Mesodermal cell (in vitro differentiated cells): ENCODE measurements around the gene GAB2.
"Not testable (repeated sequence)": the region's sequence is repeated elsewhere in the genome, so short reads cannot be mapped to it uniquely, and the experiment has no call there.

Experiments used
- H3K27ac ChIP-seq: 2 replicates; pipeline ENCODE4 v1.7.0; 2013; ENCODE audit warnings: mild to moderate bottlenecking, low read depth, low read length, moderate library complexity; ENCODE audit not compliant: severe bottlenecking
- H3K36me3 ChIP-seq: 2 replicates; pipeline ENCODE4 v1.7.1; 2013; ENCODE audit warnings: mild to moderate bottlenecking, low read length, moderate library complexity; ENCODE audit not compliant: control insufficient read depth, insufficient read depth
- H3K4me1 ChIP-seq: one replicate; pipeline ENCODE4 v1.7.1; 2013; ENCODE audit warnings: mild to moderate bottlenecking, low read length; ENCODE audit not compliant: insufficient read depth, control insufficient read depth, poor library complexity, severe bottlenecking
- H3K4me3 ChIP-seq: 2 replicates; pipeline ENCODE4 v1.7.0; 2013; ENCODE audit warnings: low read length, control low read depth, mild to moderate bottlenecking; ENCODE audit not compliant: insufficient read depth, poor library complexity, severe bottlenecking; ENCODE audit errors: extremely low read depth
- H3K9me3 ChIP-seq: 2 replicates; pipeline ENCODE4 v1.7.1; 2013; ENCODE audit warnings: mild to moderate bottlenecking, low read length, moderate library complexity; ENCODE audit not compliant: control insufficient read depth
- WGBS, 2 experiments: methylation state at CpG; one replicate each; pipeline ENCODE4 v1.1.5; 2013; ENCODE audit warnings: missing lambda C conversion rate in 2 of 2; ENCODE audit not compliant: insufficient coverage in 2 of 2; 5-methylcytosine and 5-hydroxymethylcytosine counted together

GAB2 gene

GRCh38 chr11:78282821-78283220 is 134.8 kb downstream of the GAB2 start:
- Histone ChIP-seq H3K9me3 (no peaks in the 10 kb centered on the region), H3K4me3 (no peak overlapping the region), H3K36me3 (peaks cover 16% of the 10 kb centered on the region), H3K4me1 (peaks cover 5% of the 10 kb centered on the region), H3K27ac (no peak overlapping the region)
- WGBS, 2 experiments, result 100% methylated on average over 1 of the region's 1 CpG

GRCh38 chr11:78281511-78281910 is 136.1 kb downstream of the GAB2 start:
- H3K9me3 ChIP-seq, result no peaks in the 10 kb centered on the region
- peaks cover 5% of the 10 kb centered on the region for H3K4me1 ChIP-seq
- H3K4me3 ChIP-seq, result no peak overlapping the region
- no peak overlapping the region for H3K27ac ChIP-seq
- WGBS, 2 experiments, result 90 to 100% methylated on average over 2 of the region's 2 CpGs
- H3K36me3 ChIP-seq, result peaks cover 16% of the 10 kb centered on the region

- peaks cover 43% of the 10 kb centered on the region for H3K36me3 ChIP-seq
- H3K4me3 ChIP-seq, result no peak overlapping the region
- H3K27ac ChIP-seq, result no peak overlapping the region
- H3K9me3 ChIP-seq, result peaks cover 21% of the 10 kb centered on the region
- WGBS, 2 experiments, result 96 to 100% methylated on average over 5 of the region's 7 CpGs
- peaks cover 5% of the 10 kb centered on the region for H3K4me1 ChIP-seq
Measured at GRCh38 chr11:78277314-78277994, 140.2 kb downstream of the GAB2 start.

DNA sequence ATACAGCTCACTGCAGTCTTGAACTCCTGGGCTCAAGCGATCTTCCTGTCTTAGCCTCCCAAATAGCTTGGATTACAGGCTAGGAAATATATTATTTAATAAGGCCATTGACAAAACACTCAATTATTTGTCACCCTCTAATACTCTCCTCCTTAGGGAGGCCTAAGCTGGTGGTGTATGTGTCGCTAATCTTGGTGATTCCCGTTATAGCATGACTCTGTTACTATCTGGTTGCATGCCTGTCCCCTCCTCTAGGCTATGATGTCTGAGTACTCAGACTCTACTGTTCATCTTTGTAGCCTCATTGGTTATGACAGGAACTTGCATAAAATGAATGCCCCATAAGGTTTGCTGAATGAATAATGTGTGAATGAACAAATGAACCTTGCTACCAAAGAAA is 141.3 kb downstream of the GAB2 start:
- peaks cover 54% of the 10 kb centered on the region for H3K36me3 ChIP-seq
- H3K4me1 ChIP-seq, result no peaks in the 10 kb centered on the region
- H3K4me3 ChIP-seq, result no peak overlapping the region
- WGBS, 2 experiments, result 80% methylated on average over 1 of the region's 3 CpGs; no CpG with 5 or more reads in 1 of the 2 experiments
- H3K27ac ChIP-seq, result no peak overlapping the region
- peaks cover 26% of the 10 kb centered on the region for H3K9me3 ChIP-seq

- peaks cover 29% of the 10 kb centered on the region for H3K9me3 ChIP-seq
- H3K36me3 ChIP-seq, result peaks cover 55% of the 10 kb centered on the region
- H3K4me3 ChIP-seq, result no peak overlapping the region
- no peaks in the 10 kb centered on the region for H3K4me1 ChIP-seq
- H3K27ac ChIP-seq, result no peak overlapping the region
- 100% methylated on average over 3 of the region's 3 CpGs for WGBS, 2 experiments
Measured at GRCh38 chr11:78274739-78275138, 142.9 kb downstream of the GAB2 start.

- WGBS, 2 experiments, result 95 to 98% methylated on average over 5 to 6 of the region's 6 CpGs
- H3K4me1 ChIP-seq, H3K27ac ChIP-seq, H3K4me3 ChIP-seq: not testable (repeated sequence)
- peaks cover 48% of the 10 kb centered on the region for H3K36me3 ChIP-seq
- H3K9me3 ChIP-seq, result peaks cover 29% of the 10 kb centered on the region
Measured at GRCh38 chr11:78272625-78273269, 144.9 kb downstream of the GAB2 start.

DNA sequence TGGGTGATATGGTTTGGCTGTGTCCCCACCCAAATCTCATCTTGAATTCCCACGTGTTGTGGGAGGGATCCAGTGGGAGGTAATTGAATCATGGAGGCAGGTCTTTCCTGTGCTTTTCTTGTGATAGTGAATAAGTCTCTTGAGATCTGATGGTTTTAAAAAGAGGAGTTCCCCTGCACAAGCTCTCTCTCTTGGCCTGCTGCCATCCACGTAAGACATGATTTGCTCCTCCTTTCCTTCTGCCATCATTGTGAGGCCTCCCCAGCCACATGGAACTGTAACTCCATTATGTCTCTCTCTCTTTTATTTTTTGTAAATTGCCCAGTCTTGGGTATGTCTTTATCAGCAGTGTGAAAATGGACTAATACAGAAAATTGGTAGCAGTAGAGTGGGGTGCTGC is 145.8 kb downstream of the GAB2 start:
- H3K27ac ChIP-seq, H3K4me1 ChIP-seq, H3K4me3 ChIP-seq: not testable (repeated sequence)
- WGBS, 2 experiments, result 93 to 100% methylated on average over 1 to 2 of the region's 2 CpGs
- Histone ChIP-seq H3K36me3 (peaks cover 48% of the 10 kb centered on the region), H3K9me3 (peaks cover 29% of the 10 kb centered on the region)

DNA sequence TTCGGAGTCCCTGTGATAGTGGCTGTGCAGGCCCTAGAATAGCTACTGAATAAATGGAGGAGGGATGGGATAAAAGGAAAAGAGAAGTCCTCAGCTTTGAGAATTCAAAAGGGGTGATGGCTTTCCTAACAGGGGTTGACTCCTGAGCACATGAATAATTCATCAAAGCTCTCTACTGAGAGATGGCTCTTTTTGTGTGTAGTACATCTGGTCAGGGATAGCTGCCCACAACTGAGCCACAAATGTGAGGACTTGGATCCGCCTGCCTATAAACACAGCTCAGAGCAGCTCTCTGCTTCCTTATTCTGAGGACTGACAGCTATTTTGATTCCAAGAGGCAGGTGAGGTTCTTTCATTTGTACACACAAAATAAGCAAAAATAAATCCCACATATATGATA is 146.6 kb downstream of the GAB2 start:
- no peak overlapping the region for H3K27ac ChIP-seq
- no peak overlapping the region for H3K4me3 ChIP-seq
- H3K4me1 ChIP-seq, result peaks cover 3% of the 10 kb centered on the region
- peaks cover 29% of the 10 kb centered on the region for H3K9me3 ChIP-seq
- H3K36me3 ChIP-seq, result peaks cover 48% of the 10 kb centered on the region
- WGBS, 2 experiments, result 92 to 100% methylated on average over 1 to 2 of the region's 2 CpGs

- WGBS, 2 experiments, result 86 to 97% methylated on average over 3 to 4 of the region's 7 CpGs
Measured at GRCh38 chr11:78269806-78270205, 147.8 kb downstream of the GAB2 start.

GRCh38 chr11:78268591-78269410 is 148.8 kb downstream of the GAB2 start:
- H3K27ac ChIP-seq, result no peak overlapping the region
- WGBS, 2 experiments, result 97 to 100% methylated on average over 3 to 5 of the region's 7 CpGs
- peaks cover 17% of the 10 kb centered on the region for H3K9me3 ChIP-seq
- H3K4me3 ChIP-seq, result no peak overlapping the region
- H3K36me3 ChIP-seq, result peaks cover 34% of the 10 kb centered on the region
- peaks cover 3% of the 10 kb centered on the region for H3K4me1 ChIP-seq

More at GRCh38 chr11:78269806-78270205, 147.8 kb downstream of the GAB2 start:
- peaks cover 44% of the 10 kb centered on the region for H3K36me3 ChIP-seq
- H3K9me3 ChIP-seq, result peaks cover 26% of the 10 kb centered on the region
- H3K27ac ChIP-seq, result no peak overlapping the region
- H3K4me1 ChIP-seq, result peaks cover 3% of the 10 kb centered on the region
- no peak overlapping the region for H3K4me3 ChIP-seq
